Gastrocnemius medialis (tissue), 4 donors: ENCODE measurements around the gene CXCR3. TPM values are rescaled to one million over a fixed set of nuclear protein-coding genes. Genes with fewer than 3 reads are reported as not detected.

ENCODE experiments used
- ATAC-seq, 2 donors: fragments of 150-250 bp; one replicate each; pipeline ENCODE4 v1.9.1; 2016
- DNase-seq, 2 donors: peaks; one replicate each; pipeline ENCODE4 v3.0.0-alpha.2; 2019
- H3K27ac ChIP-seq, 4 donors: fragments of 200-600 bp; sonication (generic); 1 replicate in 1 of 4; 2 replicates in 3 of 4; pipeline ENCODE4 v1.5.1; 2016 to 2018; ENCODE audit warnings: mild to moderate bottlenecking in 2 of 4, moderate library complexity in 1 of 4
- H3K27me3 ChIP-seq, 3 donors: fragments of 200-600 bp; sonication (generic) in 2 of 3; 1 replicate in 1 of 3; 2 replicates in 2 of 3; pipeline versions ENCODE4 v1.5.1 to v1.6.0; 2016 to 2019; ENCODE audit warnings: mild to moderate bottlenecking in 1 of 3, moderate library complexity in 1 of 3
- H3K36me3 ChIP-seq, 2 donors: fragments of 200-600 bp; sonication (generic) in 1 of 2; one replicate each; pipeline ENCODE4 v1.5.1; 2017 to 2018
- H3K4me1 ChIP-seq, 2 donors: fragments of 200-600 bp; sonication (generic) in 1 of 2; one replicate each; pipeline ENCODE4 v1.5.1; 2016 to 2017; ENCODE audit warnings: mild to moderate bottlenecking in 2 of 2
- H3K4me3 ChIP-seq, 4 donors: fragments of 200-600 bp; sonication (generic) in 3 of 4; 1 replicate in 1 of 4; 2 replicates in 3 of 4; pipeline ENCODE4 v1.5.1; 2016 to 2019; ENCODE audit warnings: mild to moderate bottlenecking in 2 of 4
- H3K9me3 ChIP-seq, 3 donors: fragments of 200-600 bp; sonication (generic) in 2 of 3; 1 replicate in 1 of 3; 2 replicates in 2 of 3; pipeline ENCODE4 v1.5.1; 2016 to 2019
- POLR2A ChIP-seq, 2 donors: fragments of 450-650 bp; IDR thresholded peaks; one replicate each; pipeline ENCODE4 v1.6.1; 2017; ENCODE audit warnings: antibody characterized with exemption in 2 of 2, mild to moderate bottlenecking in 2 of 2, moderate library complexity in 2 of 2
- in situ Hi-C, 4 donors: fragments of 200-750 bp; cut with MboI; loops; one replicate each; pipeline versions ENCODE4 v1.15.0 to v1.8.0; 2017; ENCODE audit warnings: low sequenced_read_pairs in 4 of 4
- intact Hi-C: fragments of 100-400 bp; cut with DNase I; formaldehyde crosslinking; loops from one replicate; pipeline ENCODE4 v1.15.1; 2023; ENCODE audit warnings: low total_unique reads
- total RNA-seq, 4 donors: library from RNA; depleted of rRNA; stranded (reverse); fragments of >200 nt; gene quantifications; one replicate each; pipeline versions ENCODE4 v1.1.0 to v1.2.3, GENCODE V29; 2016
- TF ChIP-seq, protein P1 (sequence below), 5 experiments: fragments of 450-650 bp in 3 of 5; fragments of 200-600 bp in 2 of 5; sonication (generic) in 2 of 5; IDR thresholded peaks in 4 of 5; conservative IDR thresholded peaks in 1 of 5; 1 replicate in 4 of 5; 2 replicates in 1 of 5; pipeline ENCODE4 v1.5.1; 2016 to 2019; ENCODE audit warnings: antibody characterized with exemption in 5 of 5, mild to moderate bottlenecking in 3 of 5, moderate library complexity in 3 of 5

The CXCR3 gene
- total RNA-seq, 4 donors from 2014 or later, result not detected

- intact Hi-C loops, result no loop called here
- Histone ChIP-seq H3K36me3 (peaks cover 0 to 12% of the 10 kb centered on the region in 2 donors), H3K4me1 (no peaks in the 10 kb centered on the region), H3K27ac (no peak overlapping the region), H3K9me3 (no peaks in the 10 kb centered on the region), H3K27me3 (no peaks in the 10 kb centered on the region), H3K4me3 (no peak overlapping the region)
- TF ChIP-seq POLR2A (IDR thresholded peaks at IDR 0.05), result no peak
- TF ChIP-seq, protein P1, sequence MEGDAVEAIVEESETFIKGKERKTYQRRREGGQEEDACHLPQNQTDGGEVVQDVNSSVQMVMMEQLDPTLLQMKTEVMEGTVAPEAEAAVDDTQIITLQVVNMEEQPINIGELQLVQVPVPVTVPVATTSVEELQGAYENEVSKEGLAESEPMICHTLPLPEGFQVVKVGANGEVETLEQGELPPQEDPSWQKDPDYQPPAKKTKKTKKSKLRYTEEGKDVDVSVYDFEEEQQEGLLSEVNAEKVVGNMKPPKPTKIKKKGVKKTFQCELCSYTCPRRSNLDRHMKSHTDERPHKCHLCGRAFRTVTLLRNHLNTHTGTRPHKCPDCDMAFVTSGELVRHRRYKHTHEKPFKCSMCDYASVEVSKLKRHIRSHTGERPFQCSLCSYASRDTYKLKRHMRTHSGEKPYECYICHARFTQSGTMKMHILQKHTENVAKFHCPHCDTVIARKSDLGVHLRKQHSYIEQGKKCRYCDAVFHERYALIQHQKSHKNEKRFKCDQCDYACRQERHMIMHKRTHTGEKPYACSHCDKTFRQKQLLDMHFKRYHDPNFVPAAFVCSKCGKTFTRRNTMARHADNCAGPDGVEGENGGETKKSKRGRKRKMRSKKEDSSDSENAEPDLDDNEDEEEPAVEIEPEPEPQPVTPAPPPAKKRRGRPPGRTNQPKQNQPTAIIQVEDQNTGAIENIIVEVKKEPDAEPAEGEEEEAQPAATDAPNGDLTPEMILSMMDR (IDR thresholded peaks at IDR 0.05 in 4 of 5, conservative IDR thresholded peaks at IDR 0.05 in 1 of 5), result no peak
- ATAC-seq, result no peak
- no peak for DNase-seq
- in situ Hi-C loops, result no loop called here
Observed at GRCh38 chrX:71579990-71580380, 38.3 kb downstream of the CXCR3 start.

GRCh38 chrX:71579136-71579989 lies 38.9 kb downstream of the CXCR3 start:
- Histone ChIP-seq H3K36me3 (peaks cover 0 to 14% of the 10 kb centered on the region in 2 donors), H3K4me3 (no peak overlapping the region), H3K4me1 (no peaks in the 10 kb centered on the region), H3K9me3 (no peaks in the 10 kb centered on the region), H3K27ac (no peak overlapping the region), H3K27me3 (no peaks in the 10 kb centered on the region)
- intact Hi-C loops, result no loop called here
- in situ Hi-C loops, result no loop called here
- no peak for ATAC-seq
- DNase-seq, result no peak
- TF ChIP-seq POLR2A (IDR thresholded peaks at IDR 0.05), result no peak
- TF ChIP-seq, protein P1 (IDR thresholded peaks at IDR 0.05 in 4 of 5, conservative IDR thresholded peaks at IDR 0.05 in 1 of 5), result no peak

DNA sequence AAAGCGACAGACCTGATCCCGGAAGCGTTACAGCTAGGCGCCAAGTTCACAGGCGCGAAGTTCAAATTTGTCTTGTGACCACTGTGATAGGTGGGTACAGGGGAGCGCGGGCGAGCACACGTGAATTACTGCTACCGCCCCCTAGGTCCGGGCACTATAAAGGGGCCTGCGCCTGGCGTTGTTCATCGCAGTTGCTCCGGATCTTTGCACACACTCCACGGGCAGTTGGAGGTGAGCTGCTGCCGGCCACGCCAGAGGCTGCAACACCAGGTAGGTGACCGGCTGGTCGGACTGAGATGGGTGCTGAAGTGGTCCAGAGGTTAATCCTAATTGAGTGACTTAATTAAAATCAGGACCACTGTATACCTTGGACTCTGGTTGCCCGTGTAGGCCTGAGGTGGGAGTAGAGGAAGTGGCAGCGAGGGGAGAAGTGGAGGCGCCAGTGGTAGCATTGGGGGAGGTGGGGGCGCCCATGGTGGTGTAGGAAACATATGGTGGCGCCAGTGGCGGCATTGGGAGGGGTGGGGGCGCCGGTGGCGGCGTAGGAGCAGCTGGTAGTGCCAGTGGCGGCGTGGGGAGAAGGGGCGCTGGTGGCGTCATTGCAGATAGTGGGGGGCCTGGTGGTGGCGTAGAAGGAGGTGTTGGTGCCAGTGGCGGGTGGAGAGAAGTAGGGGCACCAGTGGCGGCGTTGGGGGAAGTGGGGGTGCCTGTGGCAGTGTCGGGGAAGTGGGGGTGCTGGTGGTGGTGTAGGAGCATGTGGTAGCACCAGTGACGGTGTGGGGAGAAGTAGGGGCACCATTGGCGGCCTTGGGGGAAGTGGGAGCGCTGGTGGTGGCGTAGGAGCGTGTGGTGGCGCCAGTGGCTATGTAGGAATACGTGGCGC lies 39.8 kb downstream of the CXCR3 start, which contains the start of gene GCNA:
GCNA (plus strand) TSS at position 185 of the 883 bp plus-strand sequence. CDS start 2,385 bp downstream, outside the sequence.
- intact Hi-C loops (no loop called here), in situ Hi-C loops (no loop called here)
- Histone ChIP-seq H3K4me1 (no peaks in the 10 kb centered on the region), H3K27me3 (no peaks in the 10 kb centered on the region), H3K9me3 (no peaks in the 10 kb centered on the region), H3K4me3 (no peak within 1 kb of the TSS), H3K27ac (no peak within 1 kb of the TSS), H3K36me3 (peaks cover 0 to 17% of the 10 kb centered on the region in 2 donors)
- TF ChIP-seq, protein P1 (IDR thresholded peaks at IDR 0.05 in 4 of 5, conservative IDR thresholded peaks at IDR 0.05 in 1 of 5), result no peak
- no peak for TF ChIP-seq POLR2A (IDR thresholded peaks at IDR 0.05)
- ATAC-seq (no peak), DNase-seq (no peak)

- Histone ChIP-seq H3K4me1 (no peaks in the 10 kb centered on the region), H3K4me3 (no peak overlapping the region), H3K36me3 (peaks cover 0 to 25% of the 10 kb centered on the region in 2 donors), H3K27me3 (no peaks in the 10 kb centered on the region), H3K27ac (no peak overlapping the region), H3K9me3 (no peaks in the 10 kb centered on the region)
- ATAC-seq (no peak), DNase-seq (no peak)
- no peak for TF ChIP-seq POLR2A (IDR thresholded peaks at IDR 0.05)
- TF ChIP-seq, protein P1 (IDR thresholded peaks at IDR 0.05 in 4 of 5, conservative IDR thresholded peaks at IDR 0.05 in 1 of 5), result no peak
- intact Hi-C loops, result no loop called here
- in situ Hi-C loops, result no loop called here
Observed at GRCh38 chrX:71577682-71578081, 40.6 kb downstream of the CXCR3 start.
